Suprapubic skin (tissue), 4 donors: ENCODE results near the gene RNPS1.

Experiments
- CTCF ChIP-seq, 2 donors: fragments of 200-600 bp in 1 of 2; fragments of 450-650 bp in 1 of 2; sonication (generic) in 1 of 2; IDR thresholded peaks; one replicate each; pipeline ENCODE4 v1.5.1; 2016 to 2019; ENCODE audit warnings: antibody characterized with exemption in 2 of 2, mild to moderate bottlenecking in 1 of 2, moderate library complexity in 1 of 2
- EP300 ChIP-seq: sonication (generic); formaldehyde crosslinking; IDR thresholded peaks from one replicate; pipeline ENCODE4 v1.6.1; 2017; ENCODE audit warnings: antibody characterized with exemption
- POLR2A ChIP-seq, 2 donors: fragments of 450-650 bp; IDR thresholded peaks; one replicate each; pipeline ENCODE4 v1.6.1; 2017; ENCODE audit warnings: antibody characterized with exemption in 2 of 2, mild to moderate bottlenecking in 2 of 2, moderate library complexity in 2 of 2
- POLR2AphosphoS5 ChIP-seq, 3 donors: sonication (generic); formaldehyde crosslinking; IDR thresholded peaks; one replicate each; pipeline ENCODE4 v1.6.1; 2017; ENCODE audit warnings: antibody characterized with exemption in 3 of 3

GRCh38 chr16:2243781-2244180 is 24.1 kb downstream of the RNPS1 start:
- TF ChIP-seq CTCF (IDR thresholded peaks at IDR 0.05) (no peak), EP300 (no peak), POLR2A (IDR thresholded peaks at IDR 0.05) (no peak), POLR2AphosphoS5 (IDR thresholded peaks at IDR 0.05) (no peak)
